MM.1S (cell line): Measurements from ENCODE around the gene UNK.

Source experiments
- DNase-seq: peaks from one replicate; pipeline ENCODE4 v3.0.0-alpha.2; 2015
- H2AFZ ChIP-seq: fragments of 300-600 bp; sonication (generic); 2 replicates; pipeline ENCODE4 v1.6.0; 2016; ENCODE audit warnings: antibody characterized with exemption, low read length
- H3F3A ChIP-seq: fragments of 300-600 bp; sonication (generic); 2 replicates; pipeline ENCODE4 v1.6.1; 2016; ENCODE audit warnings: mild to moderate bottlenecking, antibody characterized with exemption, low read length, moderate library complexity, mixed read lengths; ENCODE audit not compliant: insufficient read depth
- H3K27ac ChIP-seq: fragments of 300-600 bp; sonication (generic); 2 replicates; pipeline ENCODE4 v1.5.1; 2016; ENCODE audit warnings: mild to moderate bottlenecking, low read length
- H3K27me3 ChIP-seq: fragments of 300-600 bp; sonication (generic); replicated peaks from 2 replicates; pipeline ENCODE4 v1.6.0; 2016; ENCODE audit warnings: low read length; ENCODE audit not compliant: insufficient read depth
- H3K36me3 ChIP-seq: fragments of 300-600 bp; sonication (generic); replicated peaks from 2 replicates; pipeline ENCODE4 v1.6.1; 2016; ENCODE audit warnings: mild to moderate bottlenecking, low read length, mixed read lengths; ENCODE audit not compliant: insufficient read depth
- H3K4me1 ChIP-seq: fragments of 300-600 bp; sonication (generic); 2 replicates; pipeline ENCODE4 v1.6.1; 2016; ENCODE audit warnings: low read length, mixed read lengths
- H3K4me2 ChIP-seq: fragments of 300-600 bp; sonication (generic); 2 replicates; pipeline ENCODE4 v1.6.0; 2016; ENCODE audit warnings: low read depth, low read length
- H3K4me3 ChIP-seq: fragments of 300-600 bp; sonication (generic); 2 replicates; pipeline ENCODE4 v1.5.1; 2016; ENCODE audit warnings: low read length, mixed read lengths
- H3K79me2 ChIP-seq: fragments of 300-600 bp; sonication (generic); 2 replicates; pipeline ENCODE4 v1.6.1; 2016; ENCODE audit warnings: mixed run types, low read length, mixed read lengths
- H3K9ac ChIP-seq: fragments of 300-600 bp; sonication (generic); 2 replicates; pipeline ENCODE4 v1.6.1; 2016; ENCODE audit warnings: low read length, mixed read lengths
- H3K9me2 ChIP-seq: fragments of 300-600 bp; sonication (generic); replicated peaks from 2 replicates; pipeline ENCODE4 v1.6.1; 2016; ENCODE audit warnings: mild to moderate bottlenecking, low read length, mixed read lengths; ENCODE audit not compliant: insufficient read depth
- H3K9me3 ChIP-seq: fragments of 300-600 bp; sonication (generic); replicated peaks from 2 replicates; pipeline ENCODE4 v1.6.1; 2016; ENCODE audit warnings: mild to moderate bottlenecking, low read length, mixed read lengths; ENCODE audit not compliant: insufficient read depth
- H4K20me1 ChIP-seq: fragments of 300-600 bp; sonication (generic); 2 replicates; pipeline ENCODE4 v1.6.1; 2016; ENCODE audit warnings: mild to moderate bottlenecking, low read length, moderate library complexity, mixed read lengths; ENCODE audit not compliant: insufficient read depth
- CTCF ChIP-seq: fragments of 300-600 bp; sonication (generic); IDR thresholded peaks from 2 replicates; pipeline ENCODE4 v1.5.1; 2016; ENCODE audit warnings: antibody characterized with exemption, low read length, mixed read lengths
- EZH2 ChIP-seq: fragments of 300-600 bp; sonication (generic); optimal IDR thresholded peaks from 2 replicates; pipeline ENCODE3; 2017; ENCODE audit warnings: low read depth, mild to moderate bottlenecking, antibody characterized with exemption, low read length, mixed read lengths
- EZH2phosphoT487 ChIP-seq: fragments of 300-600 bp; sonication (generic); IDR thresholded peaks from 2 replicates; pipeline ENCODE4 v1.6.1; 2018; ENCODE audit warnings: antibody characterized with exemption, low read length

The UNK gene

GRCh38 chr17:75750661-75751423 is 33.8 kb upstream of the UNK start:
- no peak overlapping the region for H3K9ac ChIP-seq
- no peaks in the 10 kb centered on the region for H3F3A ChIP-seq
- no peak overlapping the region for H3K27ac ChIP-seq
- no peak overlapping the region for H2AFZ ChIP-seq
- no peaks in the 10 kb centered on the region for H3K9me2 ChIP-seq
- DNase-seq = no peak
- H3K4me2 ChIP-seq = no peak overlapping the region
- H3K27me3 ChIP-seq = no peaks in the 10 kb centered on the region
- H3K36me3 ChIP-seq = no peaks in the 10 kb centered on the region
- no peaks in the 10 kb centered on the region for H4K20me1 ChIP-seq
- peaks cover 6% of the 10 kb centered on the region for H3K4me1 ChIP-seq
- H3K79me2 ChIP-seq = no peaks in the 10 kb centered on the region
- TF ChIP-seq CTCF = no peak
- TF ChIP-seq EZH2phosphoT487 = no peak
- no peak for TF ChIP-seq EZH2
- H3K9me3 ChIP-seq = no peaks in the 10 kb centered on the region
- no peak overlapping the region for H3K4me3 ChIP-seq

DNA sequence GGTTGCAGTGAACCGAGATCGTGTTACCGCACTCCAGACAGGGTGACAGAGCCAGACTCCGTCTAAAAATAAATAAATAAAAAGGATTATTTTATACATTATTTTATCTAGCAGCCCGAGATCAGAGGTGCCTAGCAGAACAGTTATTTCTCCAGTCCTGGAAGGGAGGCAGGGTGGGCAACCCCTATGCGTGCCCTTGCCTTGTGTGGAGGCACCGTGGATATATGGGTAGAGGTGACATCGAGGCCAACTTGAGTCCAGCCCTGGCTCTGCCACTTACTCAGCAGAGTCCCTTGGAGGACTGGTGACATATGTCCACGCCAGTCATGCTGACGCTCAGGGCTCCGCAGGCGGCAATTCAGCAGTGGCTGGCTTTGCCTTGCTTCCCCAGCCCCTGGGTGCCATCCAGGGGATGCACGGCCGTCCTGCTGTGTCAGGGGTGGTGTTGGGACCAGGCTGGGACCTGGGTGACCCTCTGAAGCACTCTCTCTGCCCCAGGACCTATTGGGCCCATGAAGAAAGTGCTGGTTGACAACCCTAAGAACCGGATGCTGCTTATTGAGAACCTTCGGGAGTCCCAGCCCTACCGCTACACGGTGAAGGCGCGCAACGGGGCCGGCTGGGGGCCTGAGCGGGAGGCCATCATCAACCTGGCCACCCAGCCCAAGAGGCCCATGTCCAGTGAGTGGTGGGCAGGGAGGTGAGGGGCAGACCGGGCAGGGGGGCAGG is 32.8 kb upstream of the UNK start:
- no peaks in the 10 kb centered on the region for H3K79me2 ChIP-seq
- TF ChIP-seq EZH2phosphoT487 (no peak), EZH2 (no peak)
- no peak overlapping the region for H3K9ac ChIP-seq
- H3K9me3 ChIP-seq = no peaks in the 10 kb centered on the region
- no peak overlapping the region for H3K27ac ChIP-seq
- no peaks in the 10 kb centered on the region for H3K36me3 ChIP-seq
- no peak overlapping the region for H2AFZ ChIP-seq
- H3K4me2 ChIP-seq = no peak overlapping the region
- H3K4me3 ChIP-seq = no peak overlapping the region
- H3K9me2 ChIP-seq = no peaks in the 10 kb centered on the region
- H3K4me1 ChIP-seq = peaks cover 6% of the 10 kb centered on the region
- H3F3A ChIP-seq = no peaks in the 10 kb centered on the region
- no peaks in the 10 kb centered on the region for H4K20me1 ChIP-seq
- DNase-seq = no peak
- no peaks in the 10 kb centered on the region for H3K27me3 ChIP-seq

DNA sequence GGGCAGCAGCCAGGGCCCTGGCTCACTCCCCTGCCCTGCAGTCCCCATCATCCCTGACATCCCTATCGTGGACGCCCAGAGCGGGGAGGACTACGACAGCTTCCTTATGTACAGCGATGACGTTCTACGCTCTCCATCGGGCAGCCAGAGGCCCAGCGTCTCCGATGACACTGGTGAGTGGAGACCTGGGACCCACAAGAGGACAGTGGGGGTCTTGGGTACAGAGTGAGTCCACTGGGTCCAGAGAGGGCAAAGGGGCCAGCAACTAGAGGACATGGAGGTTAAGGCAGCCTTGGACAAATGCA is 32.2 kb upstream of the UNK start:
- Histone ChIP-seq H3K4me1 (peaks cover 6% of the 10 kb centered on the region), H3K27me3 (no peaks in the 10 kb centered on the region), H3K4me3 (no peak overlapping the region), H3K9me2 (no peaks in the 10 kb centered on the region), H4K20me1 (no peaks in the 10 kb centered on the region), H3F3A (no peaks in the 10 kb centered on the region), H3K4me2 (no peak overlapping the region), H2AFZ (no peak overlapping the region), H3K27ac (no peak overlapping the region), H3K9me3 (no peaks in the 10 kb centered on the region), H3K9ac (no peak overlapping the region), H3K79me2 (no peaks in the 10 kb centered on the region), H3K36me3 (no peaks in the 10 kb centered on the region)
- TF ChIP-seq EZH2 (no peak), CTCF (no peak)
- DNase-seq = no peak
